ENCODE data around the gene TMEM94.

GRCh38 chr17:75499313-75500022, 43.0 kb downstream of the TMEM94 start:
- no peak for TF ChIP-seq CTCF (IDR thresholded peaks at IDR 0.05; ENCODE audit: low read length)
- no peak for TF ChIP-seq EZH2 (IDR thresholded peaks at IDR 0.05; ENCODE audit: borderline replicate concordance, low read length)

Data from OCI-LY1 (cell line).